ENCODE data around the gene GOT2. TPM values are rescaled to one million over a fixed set of nuclear protein-coding genes. Genes with fewer than 3 reads are reported as not detected.

The GOT2 gene
- total and polyA plus RNA-seq, 2 of the 8 experiments (the other 6 are each of a cell fraction or from before 2014, with no cell fraction given), result 62.9 to 223 TPM

DNA sequence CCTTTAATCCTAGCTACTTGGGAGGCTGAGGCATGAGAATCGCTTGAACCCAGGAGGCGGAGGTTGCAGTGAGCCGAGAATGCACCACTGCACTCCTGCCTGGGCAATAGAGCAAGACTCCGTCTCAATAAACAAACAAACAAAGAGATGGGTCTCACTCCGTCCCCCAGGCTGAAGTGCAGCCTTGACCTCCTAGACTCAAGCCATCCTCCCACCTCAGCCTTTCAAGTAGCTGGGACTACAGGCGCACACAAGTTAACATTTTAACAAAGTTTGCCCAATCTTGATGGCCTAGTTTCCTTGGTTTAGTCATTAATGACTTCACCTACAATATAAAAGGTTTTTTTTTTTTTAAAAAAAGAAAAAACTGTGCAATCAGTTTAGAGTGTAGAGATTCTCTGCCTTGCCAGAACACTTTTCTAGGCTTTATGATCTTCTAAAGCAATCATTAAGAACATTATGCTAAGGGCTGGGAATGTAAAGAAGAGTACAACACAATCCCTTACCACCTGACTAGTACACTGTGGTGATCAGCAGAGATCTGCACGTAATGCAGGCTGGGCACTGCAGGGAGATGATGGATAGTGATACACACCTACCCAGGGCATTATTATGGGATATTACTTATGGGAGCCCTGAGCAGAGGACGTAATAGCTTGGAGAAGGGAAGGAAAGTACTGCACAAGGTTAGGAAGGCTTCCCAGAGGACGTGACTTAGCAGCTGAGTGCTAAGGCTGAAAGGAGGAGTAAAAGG, 6.9 kb downstream of the GOT2 start:
- POLR2A ChIA-PET (ENCODE audit: partially characterized antibody), result interaction anchor here (1.3 kb wide), 1 partner anchor 29 kb away, joined by 3 read pairs; no protein-coding TSS in a partner anchor
- TF ChIP-seq ZNF274 (IDR thresholded peaks at IDR 0.05; ENCODE audit: borderline replicate concordance, extremely low read depth, low read length) (no peak), POLR2AphosphoS5 (IDR thresholded peaks at IDR 0.05; ENCODE audit: low read depth, low read length) (no peak)

More for the DNA sequence above, 6.9 kb downstream of the GOT2 start:
- H2BK5ac ChIP-seq (ENCODE audit: low read depth, low read length), result no peak overlapping the region
- no peaks in the 10 kb centered on the region for H3K9me3 ChIP-seq (ENCODE audit: insufficient read depth in 2 of 2, low read depth in 1 of 2, low read length in 1 of 2)
- no peak overlapping the region for H3K18ac ChIP-seq (ENCODE audit: extremely low read depth, low read length)
- no peak overlapping the region for H3K23ac ChIP-seq (ENCODE audit: insufficient read length)
- peaks cover 11 to 13% of the 10 kb centered on the region in 2 experiments for H4K20me1 ChIP-seq (replicated peaks in 1 of 2; ENCODE audit: control insufficient read depth in 1 of 2, insufficient read depth in 2 of 2, low read length in 2 of 2)
- no peak overlapping the region for H3K56ac ChIP-seq (replicated peaks; ENCODE audit: insufficient read length, low read depth, low read length)
- CTCF ChIA-PET (ENCODE audit: partially characterized antibody), result interaction anchor here (1.4 kb wide), 1 partner anchor 46 kb away, joined by 3 read pairs; no protein-coding TSS in a partner anchor
- H2BK12ac ChIP-seq (ENCODE audit: low read depth, low read length), result no peak overlapping the region
- FAIRE-seq, result no peak
- no peak overlapping the region for H3K14ac ChIP-seq (ENCODE audit: insufficient read length)
- H3K79me1 ChIP-seq (ENCODE audit: low read depth, low read length), result peaks cover 6% of the 10 kb centered on the region
- peaks cover 0 to 2% (median 0%) of the 10 kb centered on the region in 4 experiments; a peak in 1 of 7 replicates for H3K4me1 ChIP-seq (replicated peaks in 1 of 4; ENCODE audit: control insufficient read depth in 3 of 4, insufficient read depth in 4 of 4, low read length in 3 of 4)
- no peak overlapping the region for H3K27ac ChIP-seq (ENCODE audit: low read depth, low read length)
- no peak overlapping the region for H2AFZ ChIP-seq (ENCODE audit: low read length)
- H3K4ac ChIP-seq (replicated peaks; ENCODE audit: insufficient read length, low read depth, low read length), result no peak overlapping the region
- H2AK5ac ChIP-seq (ENCODE audit: low read depth, low read length), result no peak overlapping the region
- no peak overlapping the region for H3K4me3 ChIP-seq (ENCODE audit: extremely low read depth in 1 of 4, insufficient read depth in 2 of 4, low read depth in 3 of 4, low read length in 4 of 4)
- no peak for DNase-seq (ENCODE audit: low read depth in 1 of 2, low spot score in 2 of 2)
- 87% methylated on average over 9 of the region's 9 CpGs; no CpG with 5 or more reads in 1 of the 2 experiments for WGBS, 2 experiments (ENCODE audit: extremely low coverage in 1 of 2, insufficient coverage in 1 of 2, insufficient read length in 1 of 2, insufficient replicate concordance in 2 of 2, low coverage in 1 of 2, low lambda C conversion rate in 2 of 2, missing lambda C conversion rate in 1 of 2)
- H4K8ac ChIP-seq (ENCODE audit: extremely low read depth, insufficient read depth, low read length), result no peak overlapping the region
- H3K79me2 ChIP-seq (ENCODE audit: control insufficient read depth in 1 of 2, insufficient read depth in 2 of 2, low read length in 2 of 2), result peaks cover 0 to 58% of the 10 kb centered on the region in 2 experiments
- no peaks in the 10 kb centered on the region for H3K23me2 ChIP-seq (ENCODE audit: low read depth, low read length)
- H3K36me3 ChIP-seq (ENCODE audit: control insufficient read depth in 2 of 4, insufficient read depth in 4 of 4, low read length in 3 of 4), result peaks cover 2 to 27% (median 10%) of the 10 kb centered on the region in 4 experiments; a peak in 7 of 8 replicates
- no peak overlapping the region for H3K4me2 ChIP-seq (ENCODE audit: insufficient read depth in 1 of 2, low read depth in 2 of 2, low read length in 2 of 2)
- no peaks in the 10 kb centered on the region for H3K27me3 ChIP-seq (replicated peaks in 1 of 4; ENCODE audit: control insufficient read depth in 3 of 4, extremely low read depth in 1 of 4, insufficient read depth in 3 of 4, low read length in 3 of 4)
- no peak overlapping the region for H3K9ac ChIP-seq (replicated peaks in 1 of 4; ENCODE audit: extremely low read depth in 1 of 4, low read depth in 3 of 4, low read length in 3 of 4)
- no peak overlapping the region for H4K5ac ChIP-seq (ENCODE audit: insufficient read length, low read depth, low read length)
- no peak overlapping the region for H4K91ac ChIP-seq (replicated peaks; ENCODE audit: insufficient read length, low read length)
- H2BK15ac ChIP-seq (ENCODE audit: low read length), result no peak overlapping the region
- no peak overlapping the region for H2BK120ac ChIP-seq (replicated peaks; ENCODE audit: low read depth, low read length)
- H2BK20ac ChIP-seq (ENCODE audit: low read length), result no peak overlapping the region
